ENCODE results near the gene CCDC158. TPM values are rescaled to one million over a fixed set of nuclear protein-coding genes. Genes with fewer than 3 reads are reported as not detected.

CCDC158 gene
- total and polyA plus RNA-seq, 2 donors (not counting 3 experiments of a cell fraction or from before 2014, with no cell fraction given), result not detected

- no peaks in the 10 kb centered on the region for H3K4me1 ChIP-seq (ENCODE audit: control insufficient read depth, extremely low read depth, insufficient read depth, low read length)
- intact Hi-C loops (cut with micrococcal nuclease) (no loop called here), dilution Hi-C loops (cut with MboI; ENCODE audit: extremely low pct_ligation_motif_present, low sequenced_read_pairs) (no loop called here)
- H3K9ac ChIP-seq (replicated peaks; ENCODE audit: extremely low read depth, insufficient read depth, low read length), result no peak overlapping the region
- DNase-seq (ENCODE audit: low read depth, low spot score), result no peak
- H3K27ac ChIP-seq (ENCODE audit: insufficient read depth, low read depth, low read length), result no peak overlapping the region
- ChIA-PET CTCF (interaction anchor here (2.3 to 4.4 kb wide), 2 partner anchors 97 to 101 kb away, joined by 6 to 16 read pairs; no protein-coding TSS in a partner anchor), POLR2A (no interaction called here)
- peaks cover 3 to 10% of the 10 kb centered on the region in 2 experiments for H3K27me3 ChIP-seq (ENCODE audit: control insufficient read depth in 2 of 2, insufficient read depth in 2 of 2, low read length in 2 of 2)
- H3K79me2 ChIP-seq (ENCODE audit: control insufficient read depth, insufficient read depth, low read length), result no peaks in the 10 kb centered on the region
- no peaks in the 10 kb centered on the region for H4K20me1 ChIP-seq (replicated peaks; ENCODE audit: control insufficient read depth, extremely low read depth, insufficient read depth, low read length)
- no TSS peak for BruUV-seq (replicated peaks)
- no peak overlapping the region for H2AFZ ChIP-seq (ENCODE audit: low read depth, low read length)
- TF ChIP-seq EZH2 (IDR thresholded peaks at IDR 0.05; ENCODE audit: borderline replicate concordance, low read depth, low read length, severe bottlenecking) (no peak), JUN (IDR thresholded peaks at IDR 0.05; ENCODE audit: borderline replicate concordance, insufficient read depth, insufficient read length, low read depth) (no peak), MYC (IDR thresholded peaks at IDR 0.05; ENCODE audit: low read depth, low read length) (no peak)
- TF ChIP-seq, protein P1, sequence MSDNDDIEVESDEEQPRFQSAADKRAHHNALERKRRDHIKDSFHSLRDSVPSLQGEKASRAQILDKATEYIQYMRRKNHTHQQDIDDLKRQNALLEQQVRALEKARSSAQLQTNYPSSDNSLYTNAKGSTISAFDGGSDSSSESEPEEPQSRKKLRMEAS (IDR thresholded peaks at IDR 0.05; ENCODE audit: insufficient read depth, insufficient read length), result no peak
- H3K36me3 ChIP-seq (ENCODE audit: control insufficient read depth in 2 of 2, extremely low read depth in 1 of 2, insufficient read depth in 2 of 2, low read length in 2 of 2), result no peaks in the 10 kb centered on the region
- no peaks in the 10 kb centered on the region for H3K9me3 ChIP-seq (replicated peaks; ENCODE audit: control insufficient read depth, insufficient read depth, low read length)
- H3K4me3 ChIP-seq (replicated peaks in 1 of 3; ENCODE audit: insufficient read depth in 1 of 3, low read depth in 1 of 3, low read length in 3 of 3), result no peak overlapping the region
- H3K9me1 ChIP-seq (replicated peaks; ENCODE audit: control insufficient read depth, extremely low read depth, insufficient read depth, low read length), result no peaks in the 10 kb centered on the region
- no peak overlapping the region for H3K4me2 ChIP-seq (ENCODE audit: insufficient read depth, low read length)
- no peak for FAIRE-seq
These were observed 140.2 kb downstream of the CCDC158 start for GRCh38 chr4:76280488-76281441.

DNA sequence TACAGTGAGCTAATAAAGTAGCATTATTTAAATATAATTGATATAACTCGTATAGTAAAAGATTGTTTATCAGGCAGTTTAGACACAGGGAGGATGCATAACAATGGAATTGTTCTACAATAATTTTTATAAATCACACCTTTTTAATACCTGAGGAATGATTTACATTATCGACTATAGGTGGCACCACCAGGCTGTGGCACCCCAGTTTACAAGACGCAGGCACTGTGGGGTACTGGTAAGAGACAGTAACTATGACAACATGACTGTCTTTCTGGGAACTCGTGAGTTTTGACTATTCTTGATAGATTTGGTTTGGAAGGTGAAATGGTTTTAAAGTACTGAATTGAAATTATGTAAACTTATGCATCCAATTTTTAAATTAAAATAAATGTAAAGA lies 141.5 kb downstream of the CCDC158 start:
- Histone ChIP-seq H3K79me2 (ENCODE audit: control insufficient read depth, insufficient read depth, low read length) (no peaks in the 10 kb centered on the region), H3K4me1 (ENCODE audit: control insufficient read depth, extremely low read depth, insufficient read depth, low read length) (no peaks in the 10 kb centered on the region), H3K36me3 (ENCODE audit: control insufficient read depth in 2 of 2, extremely low read depth in 1 of 2, insufficient read depth in 2 of 2, low read length in 2 of 2) (no peaks in the 10 kb centered on the region), H3K9me3 (replicated peaks; ENCODE audit: control insufficient read depth, insufficient read depth, low read length) (no peaks in the 10 kb centered on the region), H3K4me3 (replicated peaks in 1 of 3; ENCODE audit: insufficient read depth in 1 of 3, low read depth in 1 of 3, low read length in 3 of 3) (no peak overlapping the region), H3K4me2 (ENCODE audit: insufficient read depth, low read length) (no peak overlapping the region), H3K27ac (ENCODE audit: insufficient read depth, low read depth, low read length) (no peak overlapping the region), H2AFZ (ENCODE audit: low read depth, low read length) (no peak overlapping the region), H4K20me1 (replicated peaks; ENCODE audit: control insufficient read depth, extremely low read depth, insufficient read depth, low read length) (no peaks in the 10 kb centered on the region), H3K9me1 (replicated peaks; ENCODE audit: control insufficient read depth, extremely low read depth, insufficient read depth, low read length) (no peaks in the 10 kb centered on the region), H3K9ac (replicated peaks; ENCODE audit: extremely low read depth, insufficient read depth, low read length) (no peak overlapping the region), H3K27me3 (ENCODE audit: control insufficient read depth in 2 of 2, insufficient read depth in 2 of 2, low read length in 2 of 2) (peaks cover 3 to 11% of the 10 kb centered on the region in 2 experiments)
- FAIRE-seq (no peak), DNase-seq (ENCODE audit: low read depth, low spot score) (no peak)
- no TSS peak for BruUV-seq (replicated peaks)
- POLR2A ChIA-PET, result no interaction called here
- intact Hi-C loops (cut with micrococcal nuclease), result no loop called here
- dilution Hi-C loops (cut with MboI; ENCODE audit: extremely low pct_ligation_motif_present, low sequenced_read_pairs), result no loop called here
- CTCF ChIA-PET, result interaction anchor here (1.1 to 4.4 kb wide), 5 partner anchors 9 to 100 kb away, joined by 3 to 16 read pairs (median 4); no protein-coding TSS in a partner anchor
- TF ChIP-seq FOS (IDR thresholded peaks at IDR 0.05; ENCODE audit: borderline replicate concordance, insufficient read depth, low read length), result no peak

Measured in endothelial cell of umbilical vein (primary cell).